Hepatocyte (in vitro differentiated cells): ENCODE measurements around the gene TMEFF2. TPM values are rescaled to one million over a fixed set of nuclear protein-coding genes. Genes with fewer than 3 reads are reported as not detected.

ENCODE experiments used
- DNase-seq: peaks from one replicate; pipeline ENCODE4 v3.0.0-alpha.2; 2016; ENCODE audit warnings: low spot score
- H2AFZ ChIP-seq: fragments of 200-600 bp; sonication (generic); 2 replicates; pipeline ENCODE4 v1.6.0; 2016; ENCODE audit warnings: antibody characterized with exemption, mild to moderate bottlenecking
- H3K27ac ChIP-seq: fragments of 200-600 bp; sonication (generic); 2 replicates; pipeline ENCODE4 v1.5.1; 2016; ENCODE audit warnings: mild to moderate bottlenecking
- H3K27me3 ChIP-seq: fragments of 200-600 bp; sonication (generic); 2 replicates; pipeline ENCODE4 v1.6.1; 2016
- H3K36me3 ChIP-seq: fragments of 200-600 bp; sonication (generic); replicated peaks from 2 replicates; pipeline ENCODE4 v1.5.1; 2016; ENCODE audit warnings: low read depth; ENCODE audit not compliant: insufficient read depth
- H3K4me1 ChIP-seq: fragments of 200-600 bp; sonication (generic); 2 replicates; pipeline ENCODE4 v1.5.1; 2016; ENCODE audit warnings: mild to moderate bottlenecking, moderate library complexity; ENCODE audit not compliant: insufficient read depth
- H3K4me2 ChIP-seq: fragments of 200-600 bp; sonication (generic); 2 replicates; pipeline ENCODE4 v1.6.0; 2016
- H3K4me3 ChIP-seq: fragments of 200-600 bp; sonication (generic); 2 replicates; pipeline ENCODE4 v1.5.1; 2016; ENCODE audit warnings: mild to moderate bottlenecking
- H3K79me2 ChIP-seq: fragments of 200-600 bp; sonication (generic); 2 replicates; pipeline ENCODE4 v1.6.0; 2017; ENCODE audit warnings: mild to moderate bottlenecking
- H3K9me2 ChIP-seq: fragments of 200-600 bp; sonication (generic); replicated peaks from 2 replicates; pipeline ENCODE4 v1.6.0; 2017; ENCODE audit warnings: mild to moderate bottlenecking; ENCODE audit not compliant: insufficient read depth
- H3K9me3 ChIP-seq: fragments of 200-600 bp; sonication (generic); 2 replicates; pipeline ENCODE4 v1.5.1; 2016; ENCODE audit warnings: low read depth, mild to moderate bottlenecking
- H4K20me1 ChIP-seq: fragments of 200-600 bp; sonication (generic); 2 replicates; pipeline ENCODE4 v1.6.0; 2016; ENCODE audit warnings: mild to moderate bottlenecking; ENCODE audit not compliant: insufficient read depth, poor library complexity, severe bottlenecking
- CTCF ChIP-seq: fragments of 200-600 bp; sonication (generic); IDR thresholded peaks from 2 replicates; pipeline ENCODE4 v1.5.1; 2016; ENCODE audit warnings: antibody characterized with exemption, mild to moderate bottlenecking; ENCODE audit not compliant: poor library complexity
- EZH2 ChIP-seq: fragments of 200-600 bp; sonication (generic); IDR thresholded peaks from 2 replicates; pipeline ENCODE4 v1.6.1; 2016; ENCODE audit warnings: antibody characterized with exemption, mild to moderate bottlenecking, borderline replicate concordance
- EZH2phosphoT487 ChIP-seq: fragments of 200-600 bp; sonication (generic); IDR thresholded peaks from one replicate; pipeline ENCODE4 v1.6.1; 2018; ENCODE audit warnings: antibody characterized with exemption, mild to moderate bottlenecking, low read depth, moderate library complexity; ENCODE audit not compliant: unreplicated experiment, severe bottlenecking
- WGBS: methylation state at CpG from one replicate; pipeline ENCODE4 v1.1.6; 2016; ENCODE audit warnings: low lambda C conversion rate; ENCODE audit errors: missing lambda C conversion rate; 5-methylcytosine and 5-hydroxymethylcytosine counted together
- polyA plus RNA-seq: library from polyadenylated mRNA; unstranded; fragments of >200 nt; fragmentation: Nextera tagmentation; extraction: Ambion mirVana; gene quantifications from 2 replicates; pipeline ENCODE4 v1.2.1, GENCODE V29; 2016
- total RNA-seq: library from RNA; depleted of rRNA; stranded (reverse); fragments of >200 nt; gene quantifications from 2 replicates; pipeline ENCODE4 v1.2.3, GENCODE V29; 2014

Gene TMEFF2
- total and polyA plus RNA-seq, 2 experiments from 2014 or later: 0.43 to 1.8 TPM

- no peak for TF ChIP-seq EZH2phosphoT487
- no peak for TF ChIP-seq CTCF
- no peak for TF ChIP-seq EZH2
- Histone ChIP-seq H3K36me3 (no peaks in the 10 kb centered on the region), H3K4me1 (no peaks in the 10 kb centered on the region), H3K9me2 (no peaks in the 10 kb centered on the region), H3K27ac (no peak overlapping the region), H4K20me1 (no peaks in the 10 kb centered on the region), H3K27me3 (no peaks in the 10 kb centered on the region), H3K4me3 (no peak overlapping the region), H3K79me2 (no peaks in the 10 kb centered on the region), H3K4me2 (no peak overlapping the region), H2AFZ (no peak overlapping the region), H3K9me3 (no peaks in the 10 kb centered on the region)
- WGBS: 77% methylated on average over 1 of the region's 1 CpG
- no peak for DNase-seq
Measured at GRCh38 chr2:191977754-191978153, 217.0 kb downstream of the TMEFF2 start.

GRCh38 chr2:191976436-191976835 is 218.3 kb downstream of the TMEFF2 start:
- no peak overlapping the region for H2AFZ ChIP-seq

GRCh38 chr2:191974676-191975075 is 220.1 kb downstream of the TMEFF2 start:
- Histone ChIP-seq H3K27me3 (no peaks in the 10 kb centered on the region), H2AFZ (no peak overlapping the region), H3K36me3 (no peaks in the 10 kb centered on the region), H3K79me2 (no peaks in the 10 kb centered on the region), H3K4me1 (no peaks in the 10 kb centered on the region), H3K27ac (no peak overlapping the region), H3K9me3 (no peaks in the 10 kb centered on the region), H3K4me3 (no peak overlapping the region), H3K4me2 (no peak overlapping the region), H3K9me2 (no peaks in the 10 kb centered on the region), H4K20me1 (no peaks in the 10 kb centered on the region)
- no peak for DNase-seq
- TF ChIP-seq EZH2phosphoT487 (no peak), EZH2 (no peak), CTCF (no peak)

More at GRCh38 chr2:191976436-191976835, 218.3 kb downstream of the TMEFF2 start:
- no peaks in the 10 kb centered on the region for H3K36me3 ChIP-seq
- H3K4me1 ChIP-seq: no peaks in the 10 kb centered on the region
- H3K27me3 ChIP-seq: no peaks in the 10 kb centered on the region
- no peak for DNase-seq
- 47% methylated on average over 3 of the region's 3 CpGs for WGBS
- H3K4me2 ChIP-seq: no peak overlapping the region
- TF ChIP-seq EZH2phosphoT487: no peak
- no peak for TF ChIP-seq CTCF
- H3K4me3 ChIP-seq: no peak overlapping the region
- H4K20me1 ChIP-seq: no peaks in the 10 kb centered on the region
- no peaks in the 10 kb centered on the region for H3K79me2 ChIP-seq
- no peaks in the 10 kb centered on the region for H3K9me3 ChIP-seq
- H3K27ac ChIP-seq: no peak overlapping the region
- no peaks in the 10 kb centered on the region for H3K9me2 ChIP-seq

GRCh38 chr2:191970867-191971266 is 223.9 kb downstream of the TMEFF2 start:
- H3K9me2 ChIP-seq: no peaks in the 10 kb centered on the region
- no peaks in the 10 kb centered on the region for H3K36me3 ChIP-seq
- H3K27me3 ChIP-seq: no peaks in the 10 kb centered on the region
- H3K79me2 ChIP-seq: no peaks in the 10 kb centered on the region
- no peak overlapping the region for H2AFZ ChIP-seq
- no peaks in the 10 kb centered on the region for H3K9me3 ChIP-seq
- H3K4me3 ChIP-seq: no peak overlapping the region
- 94% methylated on average over 2 of the region's 2 CpGs for WGBS
- H4K20me1 ChIP-seq: no peaks in the 10 kb centered on the region
- no peak for TF ChIP-seq CTCF
- TF ChIP-seq EZH2: no peak
- TF ChIP-seq EZH2phosphoT487: no peak
- H3K4me1 ChIP-seq: no peaks in the 10 kb centered on the region
- H3K27ac ChIP-seq: no peak overlapping the region
- H3K4me2 ChIP-seq: no peak overlapping the region
- no peak for DNase-seq
